A549 treated with ZK216348 at 1 μM for 4 hours (cell line): Measurements from ENCODE around the gene CDK5RAP3. TPM values are rescaled to one million over a fixed set of nuclear protein-coding genes. Genes with fewer than 3 reads are reported as not detected.

Source experiments
- total RNA-seq: library from RNA; stranded (reverse); fragments of 200-300 nt; extraction: Qiagen RNA extraction; gene quantifications from 5 replicates; pipeline ENCODE4 v1.2.3, GENCODE V29; 2022; ENCODE audit warnings: low read depth

Gene CDK5RAP3, protein sequence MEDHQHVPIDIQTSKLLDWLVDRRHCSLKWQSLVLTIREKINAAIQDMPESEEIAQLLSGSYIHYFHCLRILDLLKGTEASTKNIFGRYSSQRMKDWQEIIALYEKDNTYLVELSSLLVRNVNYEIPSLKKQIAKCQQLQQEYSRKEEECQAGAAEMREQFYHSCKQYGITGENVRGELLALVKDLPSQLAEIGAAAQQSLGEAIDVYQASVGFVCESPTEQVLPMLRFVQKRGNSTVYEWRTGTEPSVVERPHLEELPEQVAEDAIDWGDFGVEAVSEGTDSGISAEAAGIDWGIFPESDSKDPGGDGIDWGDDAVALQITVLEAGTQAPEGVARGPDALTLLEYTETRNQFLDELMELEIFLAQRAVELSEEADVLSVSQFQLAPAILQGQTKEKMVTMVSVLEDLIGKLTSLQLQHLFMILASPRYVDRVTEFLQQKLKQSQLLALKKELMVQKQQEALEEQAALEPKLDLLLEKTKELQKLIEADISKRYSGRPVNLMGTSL
- 97.6 to 124 TPM (median 112 TPM) in 5 replicates for total RNA-seq

DNA sequence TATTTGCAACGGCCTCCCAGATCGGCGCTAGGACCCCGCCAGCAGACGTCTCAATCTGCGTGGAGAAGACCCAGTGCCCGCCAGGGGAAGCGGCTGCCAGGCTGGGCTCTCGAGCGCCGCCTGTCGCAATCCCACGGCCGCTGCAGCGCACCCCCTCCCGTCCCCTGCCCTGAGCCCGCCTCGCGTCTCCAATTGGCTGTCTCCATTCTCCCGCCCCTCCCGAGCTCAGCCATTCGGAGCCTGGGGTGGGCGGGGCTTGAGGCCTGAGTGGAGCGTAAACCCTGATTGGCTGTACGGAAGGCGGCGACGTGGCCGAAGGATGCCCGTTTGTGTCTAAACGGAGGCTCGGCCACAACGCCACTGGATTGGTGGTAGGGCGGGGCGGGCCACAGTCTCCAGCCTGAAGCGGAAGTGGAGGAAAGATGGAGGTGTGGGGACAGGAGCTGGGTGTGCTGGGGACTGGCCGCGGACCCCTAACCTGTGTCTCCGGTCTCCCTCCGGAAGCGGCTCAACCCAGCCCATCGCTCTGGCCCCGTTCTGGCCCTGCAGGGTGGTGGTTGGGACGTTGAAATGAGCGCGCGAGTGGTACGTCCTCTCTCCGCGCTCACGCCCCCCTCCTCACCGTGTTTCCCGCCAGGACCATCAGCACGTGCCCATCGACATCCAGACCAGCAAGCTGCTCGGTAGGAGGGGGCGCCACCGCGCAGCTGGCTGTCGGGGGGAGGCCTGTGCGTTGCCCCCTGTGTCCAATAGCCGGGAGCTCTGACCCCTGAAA, at the start of gene CDK5RAP3:
Gene CDK5RAP3 (plus strand): TSS at position 389 of the 775 bp plus-strand sequence. CDS start 34 bp downstream, at position 423.

GRCh38 chr17:47941246-47942095, 29.4 kb upstream of the CDK5RAP3 start, which contains the start of gene PNPO:
TSS of gene PNPO (plus strand) at chr17:47941571. CDS start at chr17:47941676, 105 bp downstream.

DNA sequence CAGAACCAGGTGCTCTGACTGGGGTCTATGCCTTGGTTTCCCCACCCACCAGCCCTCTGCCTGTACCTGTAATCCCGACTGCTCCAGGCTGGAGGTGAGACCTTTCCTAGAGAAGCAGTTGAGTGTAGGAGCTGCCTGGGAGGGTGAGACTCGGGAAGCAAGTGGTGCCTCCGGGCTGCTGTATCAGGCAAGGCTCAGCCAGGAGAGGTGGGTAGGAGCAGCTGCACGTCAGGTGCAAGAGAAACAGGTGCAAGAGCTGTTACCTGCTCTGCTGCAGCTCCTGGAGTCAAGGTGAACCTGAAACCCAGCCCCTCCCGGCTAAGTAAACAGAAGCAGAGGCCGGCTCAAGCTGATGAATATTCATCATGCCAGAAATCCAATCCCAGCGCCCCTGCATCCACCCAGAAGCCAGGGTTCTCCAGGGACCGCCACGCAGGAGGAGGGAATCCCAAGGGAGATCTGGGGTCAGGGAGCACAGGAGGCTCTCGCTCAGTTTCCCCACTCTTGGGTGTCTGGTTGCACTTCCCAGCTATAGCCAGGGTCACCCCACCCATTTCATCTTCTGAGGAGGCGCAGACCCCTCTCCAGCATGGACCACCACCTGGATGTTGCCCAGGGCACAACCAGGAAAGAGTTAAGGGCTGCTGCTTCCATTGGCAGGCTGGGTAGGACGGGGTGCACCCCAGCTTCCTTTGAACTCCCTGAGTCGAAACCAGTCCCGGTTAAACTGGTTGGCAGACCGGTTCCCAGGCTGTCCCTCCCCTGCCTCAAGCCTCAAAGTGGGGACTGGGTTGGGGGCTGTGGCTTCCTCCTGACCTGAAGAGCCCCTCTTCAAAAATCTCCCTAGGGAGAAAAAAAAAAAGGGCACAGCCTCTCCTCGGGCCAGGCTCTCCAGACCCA, 13.1 kb upstream of the CDK5RAP3 start, which contains the start of gene PRR15L:
Gene PRR15L (minus strand): TSS at position 293 of the 900 bp plus-strand sequence. CDS start 4,649 bp downstream, outside the sequence.

Other genes with a start within 250 kb of the CDK5RAP3 start
- gene TBX21, start 237.9 kb upstream of the CDK5RAP3 start, total RNA-seq = 0.13 to 0.15 TPM in 2 of 5 replicates, not detected in the others
- 7.8 to 14.6 TPM (median 10.1 TPM) in 5 replicates for gene OSBPL7, start 149.3 kb upstream of the CDK5RAP3 start, total RNA-seq
- gene MRPL10, start 139.6 kb upstream of the CDK5RAP3 start, total RNA-seq = 80.8 to 92.7 TPM (median 88.3 TPM) in 5 replicates
- 3.1 to 4.2 TPM (median 3.9 TPM) in 5 replicates for gene LRRC46, start 139.4 kb upstream of the CDK5RAP3 start, total RNA-seq
- 22.2 to 41.6 TPM (median 36.4 TPM) in 5 replicates for gene SCRN2, start 129.8 kb upstream of the CDK5RAP3 start, total RNA-seq
- 2.9 to 4.1 TPM (median 3.8 TPM) in 5 replicates for gene SP6, start 120.0 kb upstream of the CDK5RAP3 start, total RNA-seq
- 13.4 to 18.7 TPM (median 17.3 TPM) in 5 replicates for gene SP2, start 74.9 kb upstream of the CDK5RAP3 start, total RNA-seq
- 20.5 to 26.4 TPM (median 21.4 TPM) in 5 replicates for gene PNPO, start 29.5 kb upstream of the CDK5RAP3 start, total RNA-seq
- gene PRR15L, start 13.2 kb upstream of the CDK5RAP3 start, total RNA-seq = 1.0 to 2.1 TPM (median 1.5 TPM) in 5 replicates
- 11.8 to 17.3 TPM (median 16.5 TPM) in 5 replicates for gene COPZ2, start 66.7 kb downstream of the CDK5RAP3 start, total RNA-seq
- gene NFE2L1, start 77.2 kb downstream of the CDK5RAP3 start, total RNA-seq = 95.6 to 133 TPM (median 117 TPM) in 5 replicates
- 85.2 to 116 TPM (median 89.7 TPM) in 5 replicates for gene CBX1, start 130.4 kb downstream of the CDK5RAP3 start, total RNA-seq
- gene SNX11, start 136.7 kb downstream of the CDK5RAP3 start, total RNA-seq = 26.1 to 28.3 TPM (median 26.7 TPM) in 5 replicates